Endodermal cell (in vitro differentiated cells): ENCODE results near the gene AAK1. TPM values are rescaled to one million over a fixed set of nuclear protein-coding genes. Genes with fewer than 3 reads are reported as not detected.

Experiments
- DNase-seq: peaks from one replicate; pipeline ENCODE4 v3.0.0-alpha.2; 2017
- H3K27ac ChIP-seq: 2 replicates; pipeline ENCODE4 v1.5.1; 2013; ENCODE audit warnings: mild to moderate bottlenecking, low read depth, low read length, moderate library complexity
- H3K27me3 ChIP-seq: 2 replicates; pipeline ENCODE4 v1.6.1; 2013; ENCODE audit warnings: mild to moderate bottlenecking, low read length, moderate library complexity; ENCODE audit not compliant: insufficient read depth, control insufficient read depth, poor library complexity, severe bottlenecking
- H3K36me3 ChIP-seq: 2 replicates; pipeline ENCODE4 v1.7.0; 2013; ENCODE audit warnings: mild to moderate bottlenecking, low read length, moderate library complexity; ENCODE audit not compliant: control insufficient read depth, insufficient read depth
- H3K4me1 ChIP-seq: one replicate; pipeline ENCODE4 v1.7.0; 2013; ENCODE audit warnings: low read length; ENCODE audit not compliant: control insufficient read depth, insufficient read depth
- H3K4me3 ChIP-seq: 2 replicates; pipeline ENCODE4 v1.5.1; 2013; ENCODE audit warnings: mild to moderate bottlenecking, low read length, moderate library complexity
- H3K9ac ChIP-seq: 2 replicates; pipeline ENCODE4 v1.6.1; 2013; ENCODE audit warnings: mild to moderate bottlenecking, low read length, moderate library complexity; ENCODE audit not compliant: poor library complexity, severe bottlenecking; ENCODE audit errors: extremely low read depth
- H3K9me3 ChIP-seq: 2 replicates; pipeline ENCODE4 v1.6.1; 2013; ENCODE audit warnings: mild to moderate bottlenecking, low read length, moderate library complexity; ENCODE audit not compliant: control insufficient read depth
- H3K27ac Mint-ChIP-seq: 2 replicates; pipeline ENCODE4 v1.8.0; 2020; ENCODE audit warnings: mixed read lengths
- H3K27me3 Mint-ChIP-seq: 2 replicates; pipeline ENCODE4 v1.8.0; 2021; ENCODE audit warnings: mild to moderate bottlenecking, mixed read lengths; ENCODE audit not compliant: insufficient read depth
- H3K36me3 Mint-ChIP-seq: 2 replicates; pipeline ENCODE4 v1.8.0; 2020; ENCODE audit warnings: low read depth, mixed read lengths
- H3K4me1 Mint-ChIP-seq: 2 replicates; pipeline ENCODE4 v1.8.0; 2020; ENCODE audit warnings: mixed read lengths
- H3K4me3 Mint-ChIP-seq: 2 replicates; pipeline ENCODE4 v1.8.0; 2020; ENCODE audit warnings: mild to moderate bottlenecking, moderate library complexity, mixed read lengths
- H3K9me3 Mint-ChIP-seq: 2 replicates; pipeline ENCODE4 v1.8.0; 2020; ENCODE audit warnings: mild to moderate bottlenecking, mixed read lengths
- WGBS, 2 experiments: methylation state at CpG; one replicate each; pipeline versions ENCODE4 v1.1.5 to v1.1.7; 2013; ENCODE audit warnings: missing lambda C conversion rate in 2 of 2, mixed read lengths in 1 of 2; ENCODE audit not compliant: insufficient coverage in 1 of 2, insufficient read length in 1 of 2; 5-methylcytosine and 5-hydroxymethylcytosine counted together
- total RNA-seq, 2 donors: library from RNA; stranded (reverse); fragmentation: NEBNext Ultra II Directional in 1 of 2; extraction: Animal tissue kit (Norgen Biotek cat#: 25700) in 1 of 2; gene quantifications; 2 replicates in 1 of 2; 3 replicates in 1 of 2; pipeline ENCODE4 v1.2.1, GENCODE V29; 2021
- TF ChIP-seq, protein P1 (sequence below): fragments of 200-600 bp; sonication (generic); conservative IDR thresholded peaks from 2 replicates; pipeline ENCODE4 v1.5.0; 2021; ENCODE audit warnings: antibody characterized with exemption, mild to moderate bottlenecking

The AAK1 gene
- total RNA-seq, 2 donors from 2014 or later = 29.2 to 34.7 TPM

DNA sequence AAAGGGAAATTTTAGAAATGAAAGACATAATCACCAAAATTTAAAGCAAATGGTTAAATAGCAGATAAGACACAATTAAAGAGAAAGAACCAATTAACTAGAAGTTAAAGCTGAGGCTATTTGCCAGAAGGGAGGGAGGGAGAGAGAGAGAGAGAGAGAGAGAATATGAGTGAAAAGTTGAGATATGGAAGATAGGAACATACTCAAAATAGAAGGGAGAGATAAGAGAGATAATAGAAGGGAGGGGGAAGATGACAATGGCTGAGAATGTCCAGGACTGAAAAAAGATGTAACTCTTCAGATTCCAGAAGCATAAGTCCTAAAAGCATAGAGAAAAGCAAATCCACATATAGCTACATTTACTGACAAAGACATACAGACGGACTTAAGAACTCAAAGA, 17.1 kb upstream of the AAK1 start:
- H3K36me3 Mint-ChIP-seq = no peaks in the 10 kb centered on the region
- H3K4me1 Mint-ChIP-seq = peaks cover 2% of the 10 kb centered on the region
- H3K27ac Mint-ChIP-seq = no peak overlapping the region

DNA sequence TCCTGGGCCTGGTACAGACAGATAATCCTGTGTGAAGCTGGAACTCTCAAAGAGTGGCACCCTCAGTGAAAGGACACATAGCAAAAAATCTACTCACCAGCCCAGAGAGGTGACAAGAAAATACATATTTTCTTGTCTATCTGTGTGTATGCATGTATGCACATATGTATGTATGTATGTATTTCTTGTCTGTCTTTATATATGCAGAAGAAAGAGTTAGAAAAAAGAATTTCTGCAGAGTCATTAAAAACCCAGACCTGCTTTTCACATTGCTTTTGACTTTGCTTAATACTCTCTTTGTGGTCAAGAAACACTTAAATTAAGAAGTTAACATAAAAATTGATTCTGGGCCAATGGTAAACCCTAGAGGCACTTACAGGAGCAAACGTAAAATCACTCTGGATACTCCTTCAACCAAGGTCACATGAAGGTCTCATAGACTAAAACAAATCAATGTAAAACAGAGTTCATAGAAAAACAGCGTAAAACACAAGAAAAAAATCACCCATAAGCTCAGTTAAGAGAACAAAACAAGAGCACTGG, 16.5 kb upstream of the AAK1 start:
- no peak overlapping the region for H3K27ac ChIP-seq
- no peaks in the 10 kb centered on the region for H3K36me3 Mint-ChIP-seq
- H3K27me3 ChIP-seq = no peaks in the 10 kb centered on the region
- H3K4me3 Mint-ChIP-seq = no peak overlapping the region
- no peak overlapping the region for H3K4me3 ChIP-seq
- TF ChIP-seq, protein P1, sequence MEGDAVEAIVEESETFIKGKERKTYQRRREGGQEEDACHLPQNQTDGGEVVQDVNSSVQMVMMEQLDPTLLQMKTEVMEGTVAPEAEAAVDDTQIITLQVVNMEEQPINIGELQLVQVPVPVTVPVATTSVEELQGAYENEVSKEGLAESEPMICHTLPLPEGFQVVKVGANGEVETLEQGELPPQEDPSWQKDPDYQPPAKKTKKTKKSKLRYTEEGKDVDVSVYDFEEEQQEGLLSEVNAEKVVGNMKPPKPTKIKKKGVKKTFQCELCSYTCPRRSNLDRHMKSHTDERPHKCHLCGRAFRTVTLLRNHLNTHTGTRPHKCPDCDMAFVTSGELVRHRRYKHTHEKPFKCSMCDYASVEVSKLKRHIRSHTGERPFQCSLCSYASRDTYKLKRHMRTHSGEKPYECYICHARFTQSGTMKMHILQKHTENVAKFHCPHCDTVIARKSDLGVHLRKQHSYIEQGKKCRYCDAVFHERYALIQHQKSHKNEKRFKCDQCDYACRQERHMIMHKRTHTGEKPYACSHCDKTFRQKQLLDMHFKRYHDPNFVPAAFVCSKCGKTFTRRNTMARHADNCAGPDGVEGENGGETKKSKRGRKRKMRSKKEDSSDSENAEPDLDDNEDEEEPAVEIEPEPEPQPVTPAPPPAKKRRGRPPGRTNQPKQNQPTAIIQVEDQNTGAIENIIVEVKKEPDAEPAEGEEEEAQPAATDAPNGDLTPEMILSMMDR = no peak
- H3K27ac Mint-ChIP-seq = no peak overlapping the region
- H3K9me3 ChIP-seq = peaks cover 16% of the 10 kb centered on the region
- DNase-seq = no peak
- WGBS, 2 experiments = 84 to 100% methylated on average over 1 to 2 of the region's 2 CpGs
- H3K9me3 Mint-ChIP-seq = peaks cover 5% of the 10 kb centered on the region
- no peaks in the 10 kb centered on the region for H3K4me1 ChIP-seq
- H3K27me3 Mint-ChIP-seq = no peaks in the 10 kb centered on the region
- no peaks in the 10 kb centered on the region for H3K36me3 ChIP-seq
- peaks cover 2% of the 10 kb centered on the region for H3K4me1 Mint-ChIP-seq
- H3K9ac ChIP-seq = no peak overlapping the region

More for the DNA sequence above, 17.1 kb upstream of the AAK1 start:
- Histone ChIP-seq H3K4me3 (no peak overlapping the region), H3K36me3 (no peaks in the 10 kb centered on the region), H3K27ac (no peak overlapping the region), H3K27me3 (no peaks in the 10 kb centered on the region), H3K9ac (no peak overlapping the region), H3K4me1 (no peaks in the 10 kb centered on the region), H3K9me3 (peaks cover 16% of the 10 kb centered on the region)
- 69% methylated on average over 1 of the region's 1 CpG; no CpG with 5 or more reads in 1 of the 2 experiments for WGBS, 2 experiments
- DNase-seq = no peak
- Mint-ChIP-seq H3K4me3 (no peak overlapping the region), H3K27me3 (no peaks in the 10 kb centered on the region), H3K9me3 (peaks cover 5% of the 10 kb centered on the region)
- TF ChIP-seq, protein P1 = no peak

DNA sequence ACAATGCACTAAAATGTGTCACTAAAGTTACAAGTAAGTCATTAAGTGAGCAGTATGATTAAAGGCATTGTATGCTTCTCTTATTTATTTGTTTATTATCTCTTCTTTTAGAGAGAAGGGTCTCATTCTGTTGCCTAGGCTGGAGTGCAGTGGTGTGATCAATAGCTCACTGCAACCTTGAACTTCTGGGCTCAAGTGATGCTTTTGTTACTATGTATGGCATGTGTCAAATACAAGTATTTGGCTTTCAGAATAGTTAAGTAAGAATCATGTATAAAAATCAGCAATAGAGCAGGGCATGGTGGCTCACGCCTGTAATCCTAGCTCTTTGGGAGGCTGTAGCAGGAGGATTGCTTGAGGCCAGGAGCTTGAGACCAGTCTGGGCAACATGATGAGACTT, 15.8 kb upstream of the AAK1 start:
- DNase-seq = no peak
- H3K9me3 ChIP-seq = peaks cover 11% of the 10 kb centered on the region
- no peaks in the 10 kb centered on the region for H3K36me3 Mint-ChIP-seq
- no peak overlapping the region for H3K9ac ChIP-seq
- H3K4me3 ChIP-seq = no peak overlapping the region
- WGBS, 2 experiments = 96 to 100% methylated on average over 1 of the region's 1 CpG
- H3K27me3 ChIP-seq = no peaks in the 10 kb centered on the region
- H3K4me1 ChIP-seq = no peaks in the 10 kb centered on the region
- peaks cover 5% of the 10 kb centered on the region for H3K9me3 Mint-ChIP-seq
- H3K27ac Mint-ChIP-seq = no peak overlapping the region
- no peaks in the 10 kb centered on the region for H3K36me3 ChIP-seq
- H3K4me3 Mint-ChIP-seq = no peak overlapping the region
- peaks cover 2% of the 10 kb centered on the region for H3K4me1 Mint-ChIP-seq
- no peaks in the 10 kb centered on the region for H3K27me3 Mint-ChIP-seq
- no peak overlapping the region for H3K27ac ChIP-seq
- TF ChIP-seq, protein P1 = no peak
